GM18909 (cell line): ENCODE results near the gene ITPR2.

Experiments
- ATAC-seq: cut with Tn5 transposase; IDR thresholded peaks from one replicate; pipeline ENCODE4 v1.9.1; 2021; ENCODE audit warnings: mild to moderate bottlenecking; ENCODE audit not compliant: unreplicated experiment, poor library complexity

Gene ITPR2

DNA sequence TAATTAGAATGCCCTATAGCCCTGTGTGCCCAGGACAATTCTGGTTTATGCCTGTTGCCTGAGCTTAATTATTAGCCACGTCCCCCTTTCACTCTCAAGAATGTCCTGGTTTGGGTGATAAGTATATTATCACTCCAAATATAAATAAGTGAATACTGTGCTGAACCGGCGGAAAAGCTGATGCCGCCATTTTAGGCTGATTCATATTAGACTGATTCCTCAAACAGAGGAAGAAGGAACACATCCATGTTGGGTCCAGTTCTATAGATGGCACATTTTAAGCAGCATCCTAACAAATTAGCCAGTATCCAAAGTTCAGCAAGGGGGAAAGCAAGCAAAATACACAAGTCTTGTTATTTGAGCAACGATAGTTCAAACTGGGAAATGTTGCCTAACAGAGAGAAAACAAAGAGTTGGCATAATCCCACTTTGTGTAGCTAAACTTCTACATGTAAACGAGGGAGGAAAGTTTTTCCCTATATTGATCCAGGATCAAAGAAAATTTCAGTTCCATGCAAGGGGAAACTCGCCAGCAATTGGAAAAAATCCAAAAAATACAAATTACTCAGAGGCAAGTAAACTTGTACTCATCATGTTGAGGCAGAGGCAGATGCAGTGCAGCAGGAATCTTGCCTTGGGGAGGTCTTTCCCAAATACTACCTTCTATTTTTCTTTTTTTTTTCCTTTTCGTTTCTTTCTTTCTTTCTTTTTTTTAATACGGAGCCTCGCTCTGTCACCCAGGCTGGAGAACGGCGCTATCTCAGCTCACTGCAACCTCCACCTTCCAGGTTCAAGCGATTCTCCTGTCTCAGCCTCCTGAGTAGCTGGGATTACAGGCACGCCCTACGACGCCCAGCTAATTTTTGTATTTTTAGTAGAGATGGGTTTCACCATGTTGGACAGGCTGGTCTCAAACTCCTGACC is 96.2 kb downstream of the ITPR2 start:
- no peak for ATAC-seq

GRCh38 chr12:26735249-26735639 is 97.8 kb downstream of the ITPR2 start:
- no peak for ATAC-seq

DNA sequence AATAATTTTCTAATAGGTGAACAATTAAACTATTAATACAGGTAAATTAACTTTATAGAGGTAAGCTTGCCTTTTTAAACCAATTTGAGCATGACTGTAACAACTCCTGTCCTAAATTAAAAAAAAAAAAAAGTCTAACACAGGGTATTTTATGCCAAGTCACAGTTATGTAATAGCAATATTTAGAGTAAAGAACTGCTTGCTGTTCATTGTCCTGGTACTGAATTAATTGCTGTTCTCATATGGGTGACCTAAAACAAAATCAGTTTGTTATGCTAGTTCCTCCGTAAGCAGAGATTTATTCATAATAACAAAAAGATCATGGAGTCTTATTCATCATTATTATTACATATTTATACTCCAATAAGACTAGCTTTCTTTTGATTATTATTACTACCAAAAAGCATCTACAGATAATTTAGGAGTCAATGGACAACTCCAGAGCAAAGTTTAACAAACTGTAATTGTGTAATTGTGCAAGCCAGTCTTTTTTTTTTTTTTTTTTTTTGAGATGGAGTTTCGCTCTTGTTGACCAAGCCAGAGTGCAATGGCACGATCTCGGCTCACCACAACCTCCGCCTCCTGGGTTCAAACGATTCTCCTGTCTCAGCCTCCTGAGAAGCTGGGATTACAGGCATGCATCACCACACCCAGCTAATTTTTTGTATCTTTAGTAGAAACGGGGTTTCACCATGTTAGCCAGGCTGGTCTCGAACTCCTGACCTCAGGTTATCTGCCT is 98.3 kb downstream of the ITPR2 start:
- ATAC-seq: no peak

DNA sequence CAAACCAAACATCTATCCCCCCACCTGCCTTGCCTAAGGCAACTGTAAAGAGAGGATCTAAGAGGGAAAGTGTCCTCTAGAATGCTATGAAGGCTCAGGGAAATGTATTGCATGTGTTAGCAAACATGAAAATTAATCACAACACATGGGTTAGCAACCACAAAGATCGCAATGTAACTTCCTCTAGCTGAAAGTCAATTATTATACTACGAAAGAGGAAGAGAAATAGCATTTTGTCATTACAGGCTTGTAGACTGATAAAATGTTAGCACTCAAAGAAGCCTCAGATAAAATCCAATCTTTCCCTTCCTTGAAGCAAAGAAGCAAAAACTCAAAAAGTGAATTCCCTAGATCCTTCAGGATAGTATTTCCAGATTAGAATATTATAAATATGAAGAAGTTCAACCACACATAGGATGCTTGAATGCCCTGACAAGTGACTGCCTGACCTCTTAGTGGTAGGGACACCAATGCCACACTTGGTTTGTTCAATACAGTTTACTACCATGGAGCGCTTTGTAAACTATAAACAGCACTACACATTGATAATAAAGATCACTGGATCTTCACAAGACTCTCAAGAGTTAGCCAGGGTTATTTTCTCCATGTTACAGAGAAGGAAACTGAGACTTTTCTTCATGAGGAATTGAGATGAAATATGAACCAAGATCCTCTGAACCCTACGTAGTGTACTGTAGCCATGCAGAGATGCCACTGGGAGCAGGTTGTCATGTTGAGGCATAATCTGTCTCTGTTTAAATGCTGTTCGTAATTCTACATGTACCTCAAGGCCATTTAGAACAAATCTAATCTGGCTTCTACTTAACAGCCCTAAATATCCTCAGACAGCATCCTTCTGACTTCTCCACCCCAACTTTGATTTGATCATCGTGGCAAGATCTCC is 100.7 kb downstream of the ITPR2 start:
- peak; percentile 68 for ATAC-seq

GRCh38 chr12:26730481-26731350 is 102.3 kb downstream of the ITPR2 start:
- no peak for ATAC-seq

DNA sequence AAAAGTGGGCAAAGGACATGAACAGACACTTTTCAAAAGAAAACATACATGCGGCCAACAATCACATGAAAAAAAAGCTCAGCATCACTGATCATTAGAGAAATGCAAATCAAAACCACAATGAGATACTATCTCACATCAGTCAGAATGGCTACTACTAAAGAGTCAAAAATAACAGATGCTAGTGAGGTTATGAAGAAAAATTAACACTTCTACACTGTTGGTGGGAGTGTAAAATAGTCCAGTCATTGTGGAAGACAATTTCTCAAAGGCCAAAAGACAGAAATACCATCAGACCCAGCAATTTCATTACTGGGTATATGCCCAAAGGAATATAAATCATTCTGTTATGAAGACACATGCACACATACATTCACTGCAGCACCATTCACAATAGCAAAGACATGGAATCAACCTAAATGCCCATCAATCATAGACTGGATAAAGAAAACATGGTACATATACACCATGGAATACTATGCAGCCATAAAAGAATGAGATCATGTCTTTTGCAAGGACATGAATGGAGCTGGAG is 103.8 kb downstream of the ITPR2 start:
- ATAC-seq: peak; percentile 47

- peak; percentile 63 for ATAC-seq
These were observed 104.6 kb downstream of the ITPR2 start for GRCh38 chr12:26728205-26729050.

GRCh38 chr12:26727482-26728204 is 105.4 kb downstream of the ITPR2 start:
- ATAC-seq: no peak

GRCh38 chr12:26726956-26727355 is 106.0 kb downstream of the ITPR2 start:
- no peak for ATAC-seq

- no peak for ATAC-seq
These were observed 107.6 kb downstream of the ITPR2 start for GRCh38 chr12:26725276-26725916.

DNA sequence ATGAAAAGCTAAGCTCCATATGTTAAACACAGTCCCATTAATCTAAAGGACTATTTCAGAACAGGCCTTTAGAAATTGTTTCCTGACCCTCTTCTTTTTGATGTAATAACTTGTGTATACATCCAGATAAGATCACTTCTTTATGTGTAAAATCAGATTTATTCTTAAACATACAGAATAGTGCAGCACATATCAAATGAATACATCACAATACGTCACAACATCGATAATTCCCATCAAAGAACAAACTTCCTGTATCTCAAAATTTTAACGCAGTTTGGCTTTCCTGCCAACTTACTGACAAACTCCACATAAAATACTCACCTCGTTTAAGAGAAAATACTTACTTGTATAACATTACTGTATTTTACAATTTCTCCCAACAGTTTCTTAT is 108.7 kb downstream of the ITPR2 start:
- ATAC-seq: no peak

DNA sequence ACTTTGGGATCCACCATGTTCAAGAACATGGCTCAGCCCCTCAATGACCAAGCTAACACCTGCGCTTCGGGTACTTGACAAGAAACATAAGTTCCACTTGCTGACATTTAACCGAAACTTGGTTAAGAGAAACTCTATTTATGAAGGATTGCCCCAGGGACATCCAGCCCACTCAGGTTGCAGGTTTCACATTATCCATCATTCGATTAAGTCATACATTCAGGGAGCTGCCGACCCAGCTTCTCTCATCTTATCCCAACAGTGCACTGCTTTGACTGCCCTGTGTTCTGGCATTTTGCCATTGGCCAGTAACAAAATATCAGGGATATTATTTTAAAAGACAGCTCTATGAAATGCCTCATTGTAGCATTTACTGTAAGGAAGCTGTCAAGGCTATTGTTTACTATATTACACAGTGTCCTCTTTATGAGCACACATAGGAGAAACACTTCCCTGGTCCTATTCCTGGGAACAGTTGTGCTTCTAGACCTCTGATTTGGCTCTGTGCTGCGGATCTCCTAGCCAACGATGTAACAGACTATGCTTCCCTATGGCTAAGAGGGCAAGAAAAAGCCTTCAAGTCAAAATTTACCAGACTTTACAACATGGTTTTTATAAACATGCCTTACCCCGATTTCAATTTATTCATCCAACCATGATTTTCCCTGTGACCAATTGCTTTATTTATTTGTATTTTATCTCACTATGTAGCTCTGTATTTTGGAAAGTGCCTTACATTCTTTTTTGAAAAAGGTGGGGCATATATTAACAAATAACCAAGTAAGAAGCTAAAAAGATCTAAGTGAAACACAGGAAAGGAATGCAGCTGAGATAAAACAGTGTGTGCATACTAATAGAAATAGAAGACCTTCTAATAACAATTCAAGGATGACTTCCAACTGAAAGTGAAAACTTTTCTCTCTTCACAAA is 109.3 kb downstream of the ITPR2 start:
- no peak for ATAC-seq

GRCh38 chr12:26721800-26722199 is 111.2 kb downstream of the ITPR2 start:
- ATAC-seq: no peak

DNA sequence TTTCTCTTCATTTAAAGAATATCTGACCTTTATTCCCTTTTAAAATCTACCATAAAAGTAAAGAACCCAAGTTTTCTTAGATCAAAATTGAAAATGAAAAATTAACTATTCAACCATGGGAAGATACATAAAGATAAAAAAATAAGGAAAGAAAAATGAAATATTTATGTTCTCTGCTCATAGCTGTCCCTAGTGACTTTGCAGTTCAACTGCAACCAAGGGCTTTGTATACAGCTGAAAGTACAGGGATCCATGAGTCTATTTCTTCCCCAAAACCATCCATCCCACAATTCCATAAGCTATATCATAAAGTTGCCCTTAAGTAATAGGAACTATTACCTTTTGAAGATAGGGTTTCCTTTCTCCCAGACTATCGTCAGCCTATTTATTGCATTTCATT is 113.1 kb downstream of the ITPR2 start:
- no peak for ATAC-seq

DNA sequence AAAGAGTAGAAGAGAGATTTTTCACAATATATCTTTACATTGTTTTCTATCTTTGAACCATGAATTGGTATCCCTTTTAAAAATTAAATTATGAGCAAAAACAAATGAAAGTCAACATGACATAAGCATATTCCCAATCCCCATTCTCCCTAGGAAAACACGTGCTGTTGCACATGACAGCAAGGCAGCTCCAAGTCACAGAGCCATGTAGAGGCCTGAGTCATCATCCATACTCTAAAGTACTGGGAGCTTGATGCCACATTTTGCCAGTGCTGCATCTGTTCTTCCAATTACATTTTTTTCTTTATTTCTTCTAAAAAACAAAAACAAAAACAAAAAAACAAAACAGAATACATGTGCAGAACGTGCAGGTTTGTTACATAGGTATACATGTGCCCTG is 115.2 kb downstream of the ITPR2 start:
- ATAC-seq: no peak

DNA sequence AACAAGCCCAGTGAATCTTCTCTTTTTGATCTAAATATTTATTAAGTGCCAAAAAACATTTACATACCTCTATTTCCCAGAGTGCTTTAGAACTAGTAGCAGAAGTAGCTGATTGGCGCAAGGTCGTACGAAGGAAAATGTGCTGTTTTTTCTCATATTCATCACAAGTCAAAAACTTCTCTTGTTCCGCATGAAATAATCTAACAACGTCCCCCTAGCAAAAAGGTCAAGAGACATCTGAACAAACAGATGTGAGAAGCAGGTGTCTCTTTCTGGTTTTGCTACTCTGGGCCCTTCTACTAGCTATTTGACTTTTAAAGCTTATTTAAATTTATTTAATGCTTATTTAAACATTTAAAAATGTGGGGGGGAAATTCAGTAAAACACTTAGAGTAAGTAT is 117.8 kb downstream of the ITPR2 start:
- ATAC-seq: no peak
